GM06990 (cell line): ENCODE data around the gene NUSAP1.
"Not testable (repeated sequence)": the region's sequence is repeated elsewhere in the genome, so short reads cannot be mapped to it uniquely, and the experiment has no call there.

Source experiments
- DNase-seq: peaks from one replicate; pipeline ENCODE4 v3.0.0-alpha.2; 2011; ENCODE audit not compliant: insufficient read length; ENCODE audit errors: extremely low read depth
- H3K27me3 ChIP-seq: replicated peaks from 2 replicates; pipeline ENCODE4 v1.6.0; 2011; ENCODE audit warnings: low read length; ENCODE audit not compliant: control insufficient read depth, insufficient read depth
- H3K36me3 ChIP-seq: 2 replicates; pipeline ENCODE4 v1.5.1; 2011; ENCODE audit warnings: low read length; ENCODE audit not compliant: control insufficient read depth, insufficient read depth
- H3K4me3 ChIP-seq: replicated peaks from 2 replicates; pipeline ENCODE4 v1.5.1; 2011; ENCODE audit warnings: low read depth, mild to moderate bottlenecking, control low read depth, low read length
- CTCF ChIP-seq: IDR thresholded peaks from 2 replicates; pipeline ENCODE4 v1.5.1; 2011; ENCODE audit warnings: low read length, control low read depth, mild to moderate bottlenecking, inconsistent platforms; ENCODE audit not compliant: insufficient read depth, poor library complexity, severe bottlenecking

Gene NUSAP1

GRCh38 chr15:41423979-41424659, 91.4 kb downstream of the NUSAP1 start:
- Histone ChIP-seq H3K27me3 (no peaks in the 10 kb centered on the region), H3K4me3 (peak overlapping the region; percentile 28), H3K36me3 (no peaks in the 10 kb centered on the region; the same call in 1 of the 2 replicates)
- DNase-seq: no peak
- no peak for TF ChIP-seq CTCF

- Histone ChIP-seq H3K36me3 (no peaks in the 10 kb centered on the region; the same call in 1 of the 2 replicates), H3K27me3 (no peaks in the 10 kb centered on the region), H3K4me3 (0 out of 2 replicates have a peak overlapping the region, but pooled peaks have one; percentile 7)
- peak; percentile 5 for TF ChIP-seq CTCF
- DNase-seq: no peak
These were observed 92.1 kb downstream of the NUSAP1 start for GRCh38 chr15:41424809-41425208.

GRCh38 chr15:41425907-41426306, 93.2 kb downstream of the NUSAP1 start:
- not testable (repeated sequence) for H3K36me3 ChIP-seq, DNase-seq, H3K4me3 ChIP-seq, H3K27me3 ChIP-seq

- no peak for TF ChIP-seq CTCF
- DNase-seq: peak; percentile 59
- Histone ChIP-seq H3K27me3 (no peaks in the 10 kb centered on the region), H3K36me3 (no peaks in the 10 kb centered on the region; the same call in 1 of the 2 replicates), H3K4me3 (peak overlapping the region; percentile 44)
These were observed 96.6 kb downstream of the NUSAP1 start for GRCh38 chr15:41429003-41429890.
